Stomach (tissue), 4 donors: ENCODE data around the gene TCEANC.

Source experiments
- POLR2A ChIP-seq, 4 donors: fragments of 450-650 bp; IDR thresholded peaks; one replicate each; pipeline ENCODE4 v1.6.1; 2016; ENCODE audit warnings: antibody characterized with exemption in 4 of 4, control low read depth in 2 of 4, mild to moderate bottlenecking in 1 of 4, moderate library complexity in 1 of 4
- POLR2AphosphoS5 ChIP-seq, 3 donors: sonication (generic); formaldehyde crosslinking; IDR thresholded peaks; one replicate each; pipeline ENCODE4 v1.6.1; 2016; ENCODE audit warnings: antibody characterized with exemption in 3 of 3
- TF ChIP-seq, protein P1 (sequence below), 7 experiments: fragments of 450-650 bp in 4 of 7; fragments of 200-600 bp in 3 of 7; sonication (generic) in 3 of 7; IDR thresholded peaks; one replicate each; pipeline ENCODE4 v1.5.1; 2016 to 2019; ENCODE audit warnings: antibody characterized with exemption in 7 of 7, control low read depth in 2 of 7, mild to moderate bottlenecking in 1 of 7

DNA sequence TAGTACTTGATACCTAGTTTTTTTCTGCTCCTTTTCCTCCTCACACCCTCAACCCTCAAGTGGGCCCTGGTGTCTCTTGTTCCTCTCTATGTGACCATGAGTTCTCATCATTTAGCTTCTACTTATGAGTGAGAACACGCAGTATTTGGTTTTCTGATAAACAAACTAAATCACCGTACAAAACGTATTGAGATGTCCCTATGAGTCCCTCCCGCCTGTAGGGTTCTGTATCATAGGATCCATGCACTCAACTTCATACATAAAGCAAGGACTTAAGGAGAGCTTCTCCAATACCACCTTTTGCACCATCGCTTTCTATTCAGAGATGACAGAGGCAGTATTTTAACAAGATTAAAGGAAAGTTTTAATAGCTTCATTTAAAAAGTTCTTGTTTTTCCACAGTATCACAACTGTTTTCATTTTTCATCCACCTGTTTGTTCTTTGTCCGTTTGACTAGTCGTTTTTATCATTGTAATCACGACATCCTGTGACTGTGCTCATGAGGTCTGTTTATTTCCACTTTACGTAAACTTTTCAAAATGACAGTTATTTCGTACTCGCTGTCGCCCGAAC lies 35.5 kb downstream of the TCEANC start:
- TF ChIP-seq, protein P1, sequence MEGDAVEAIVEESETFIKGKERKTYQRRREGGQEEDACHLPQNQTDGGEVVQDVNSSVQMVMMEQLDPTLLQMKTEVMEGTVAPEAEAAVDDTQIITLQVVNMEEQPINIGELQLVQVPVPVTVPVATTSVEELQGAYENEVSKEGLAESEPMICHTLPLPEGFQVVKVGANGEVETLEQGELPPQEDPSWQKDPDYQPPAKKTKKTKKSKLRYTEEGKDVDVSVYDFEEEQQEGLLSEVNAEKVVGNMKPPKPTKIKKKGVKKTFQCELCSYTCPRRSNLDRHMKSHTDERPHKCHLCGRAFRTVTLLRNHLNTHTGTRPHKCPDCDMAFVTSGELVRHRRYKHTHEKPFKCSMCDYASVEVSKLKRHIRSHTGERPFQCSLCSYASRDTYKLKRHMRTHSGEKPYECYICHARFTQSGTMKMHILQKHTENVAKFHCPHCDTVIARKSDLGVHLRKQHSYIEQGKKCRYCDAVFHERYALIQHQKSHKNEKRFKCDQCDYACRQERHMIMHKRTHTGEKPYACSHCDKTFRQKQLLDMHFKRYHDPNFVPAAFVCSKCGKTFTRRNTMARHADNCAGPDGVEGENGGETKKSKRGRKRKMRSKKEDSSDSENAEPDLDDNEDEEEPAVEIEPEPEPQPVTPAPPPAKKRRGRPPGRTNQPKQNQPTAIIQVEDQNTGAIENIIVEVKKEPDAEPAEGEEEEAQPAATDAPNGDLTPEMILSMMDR (IDR thresholded peaks at IDR 0.05), result no peak
- TF ChIP-seq POLR2A (IDR thresholded peaks at IDR 0.05), result no peak
- no peak for TF ChIP-seq POLR2AphosphoS5 (IDR thresholded peaks at IDR 0.05)
